GM15510 (cell line): ENCODE results near the gene LRP2.

Experiments
- POLR2A ChIP-seq: IDR thresholded peaks from 3 replicates; pipeline ENCODE4 v1.6.1; 2011; ENCODE audit warnings: borderline replicate concordance; ENCODE audit not compliant: insufficient read length; ENCODE audit errors: extremely low read depth

The LRP2 gene

DNA sequence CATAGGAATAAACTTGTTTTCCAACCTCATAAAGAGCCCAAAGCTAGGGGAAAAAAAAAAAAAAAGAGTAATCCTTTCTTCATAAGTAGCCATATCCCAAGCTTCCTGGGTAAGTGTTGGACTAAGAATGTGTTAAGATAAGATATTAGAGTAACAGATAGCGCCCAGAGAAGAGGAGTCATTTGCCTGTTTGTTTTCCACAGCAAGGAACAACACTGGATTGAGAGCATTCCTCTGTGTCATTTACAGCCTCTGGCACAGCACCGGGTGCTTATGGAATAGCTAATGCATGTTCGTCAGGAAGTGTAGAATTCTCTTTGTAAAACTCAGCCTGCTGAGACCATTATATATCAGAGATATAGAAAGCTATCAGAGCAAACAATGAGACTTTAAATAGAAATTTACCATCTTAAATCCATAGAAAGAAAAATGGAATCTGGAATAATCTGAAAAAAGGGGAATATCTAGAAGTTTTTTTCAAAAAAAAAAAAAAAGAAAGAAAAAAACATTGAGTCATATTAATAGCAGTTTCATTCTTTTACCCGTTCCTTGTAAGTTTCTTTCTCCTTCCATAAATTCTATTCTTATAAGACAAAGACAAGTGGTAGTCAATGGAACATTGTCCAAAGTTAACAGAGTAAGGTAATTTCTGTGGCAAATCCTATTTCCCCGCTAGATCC lies 37.6 kb downstream of the LRP2 start:
- no peak for TF ChIP-seq POLR2A

DNA sequence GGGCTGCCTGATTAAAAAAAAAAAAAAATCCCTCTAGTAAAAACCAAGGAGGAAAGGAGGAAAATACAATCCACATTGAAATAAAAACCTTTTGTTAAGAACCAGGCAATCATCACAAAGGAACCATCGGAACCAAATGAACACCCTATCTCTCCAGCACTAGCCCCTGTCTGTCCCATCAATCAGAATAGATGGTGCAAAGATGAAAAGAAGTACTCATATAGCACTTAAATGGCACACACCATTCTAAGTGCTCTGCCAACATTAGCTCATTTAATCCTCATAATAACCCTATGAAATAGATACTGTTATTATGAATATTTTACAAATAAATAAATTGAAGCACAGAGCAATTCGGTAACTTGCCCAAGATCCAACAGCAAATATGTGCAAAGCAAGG lies 38.5 kb downstream of the LRP2 start:
- no peak for TF ChIP-seq POLR2A

DNA sequence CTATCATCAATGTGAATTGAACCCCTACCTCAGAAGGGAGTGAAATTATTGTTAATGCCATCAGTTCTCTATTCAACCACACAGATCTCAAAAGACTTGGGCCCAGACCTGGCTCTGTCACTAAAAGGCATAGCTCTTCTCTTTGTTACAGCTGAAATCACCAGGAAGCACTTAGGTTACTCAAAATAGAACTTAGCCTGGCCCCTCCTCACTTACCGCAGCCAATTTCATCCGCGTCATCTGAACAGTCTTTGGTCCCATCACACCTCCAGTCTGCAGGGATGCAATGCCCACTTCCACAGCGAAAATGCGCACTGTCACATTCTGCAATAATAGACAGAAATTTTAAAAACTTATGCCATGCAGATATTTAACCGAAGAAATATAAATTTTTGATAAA lies 41.8 kb downstream of the LRP2 start:
- TF ChIP-seq POLR2A, result no peak

DNA sequence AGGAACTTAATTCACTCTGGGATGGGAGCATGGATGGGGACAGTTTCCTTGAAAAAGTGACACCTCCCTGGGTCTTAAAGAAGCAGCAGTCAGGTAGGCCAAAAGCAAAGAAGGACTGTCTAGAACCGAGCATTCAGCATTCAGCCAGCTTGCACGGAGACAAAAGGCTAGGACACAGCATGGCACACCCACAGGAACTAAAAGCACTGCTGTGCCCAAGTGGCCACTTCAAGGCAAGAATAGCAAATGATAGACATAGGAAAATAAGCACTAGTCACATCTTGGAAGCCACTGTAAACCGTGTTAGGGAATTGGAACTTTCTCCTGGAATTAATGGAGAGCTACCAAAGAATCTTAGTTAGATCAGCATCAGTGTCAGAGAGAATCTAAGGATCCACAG lies 47.0 kb downstream of the LRP2 start:
- TF ChIP-seq POLR2A, result no peak

DNA sequence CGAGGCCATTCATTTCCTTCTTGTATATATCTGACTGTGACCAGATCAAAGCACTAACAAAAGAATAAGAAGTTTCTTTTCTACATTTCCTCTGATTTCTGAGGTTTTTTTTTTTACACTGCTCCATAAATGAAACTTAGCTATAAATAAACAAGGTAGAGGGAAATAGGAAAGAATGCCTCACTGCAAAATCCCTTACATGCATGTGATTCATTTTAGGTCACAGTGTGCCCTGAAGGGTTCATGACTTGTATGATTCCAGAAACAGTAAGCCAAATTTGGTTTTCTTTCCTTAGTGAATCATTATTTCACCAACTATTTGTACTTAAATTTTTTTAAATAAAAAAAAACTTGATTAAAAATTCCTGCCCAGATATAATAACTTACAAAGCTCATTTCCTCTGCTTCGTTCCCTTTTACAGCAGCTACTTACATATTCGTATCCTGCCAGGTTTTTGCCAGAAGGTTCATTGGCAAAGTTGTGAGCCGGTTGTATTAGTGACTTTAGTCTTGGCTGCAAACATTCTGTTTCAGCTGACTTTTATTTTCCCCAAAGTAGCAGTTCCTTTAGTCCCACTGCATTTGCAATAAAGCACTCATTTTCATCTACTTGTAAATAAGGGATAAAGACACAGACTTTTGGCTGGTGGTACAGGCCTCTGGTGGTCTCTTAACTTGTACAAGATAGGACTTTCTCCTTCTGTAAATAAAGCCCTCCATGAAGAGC lies 58.6 kb downstream of the LRP2 start:
- no peak for TF ChIP-seq POLR2A

DNA sequence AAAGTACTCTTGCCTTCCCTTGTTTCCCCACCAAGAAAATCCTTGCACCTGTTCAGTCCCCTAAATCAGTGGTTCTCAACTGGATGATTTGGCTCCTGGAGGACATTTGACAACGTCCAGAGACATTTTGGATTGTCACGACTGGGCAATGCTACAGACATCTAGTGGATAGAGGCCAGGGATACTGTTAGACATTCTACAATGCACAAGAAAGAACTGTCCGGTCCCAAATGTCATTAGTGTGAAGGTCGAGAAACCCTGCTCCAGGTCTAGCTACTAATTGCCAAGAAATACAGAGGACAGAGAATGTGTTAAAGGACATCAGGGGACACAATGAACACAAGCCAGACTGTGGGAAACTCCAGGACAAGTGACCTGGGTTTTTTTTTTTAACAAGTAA lies 60.0 kb downstream of the LRP2 start:
- no peak for TF ChIP-seq POLR2A

DNA sequence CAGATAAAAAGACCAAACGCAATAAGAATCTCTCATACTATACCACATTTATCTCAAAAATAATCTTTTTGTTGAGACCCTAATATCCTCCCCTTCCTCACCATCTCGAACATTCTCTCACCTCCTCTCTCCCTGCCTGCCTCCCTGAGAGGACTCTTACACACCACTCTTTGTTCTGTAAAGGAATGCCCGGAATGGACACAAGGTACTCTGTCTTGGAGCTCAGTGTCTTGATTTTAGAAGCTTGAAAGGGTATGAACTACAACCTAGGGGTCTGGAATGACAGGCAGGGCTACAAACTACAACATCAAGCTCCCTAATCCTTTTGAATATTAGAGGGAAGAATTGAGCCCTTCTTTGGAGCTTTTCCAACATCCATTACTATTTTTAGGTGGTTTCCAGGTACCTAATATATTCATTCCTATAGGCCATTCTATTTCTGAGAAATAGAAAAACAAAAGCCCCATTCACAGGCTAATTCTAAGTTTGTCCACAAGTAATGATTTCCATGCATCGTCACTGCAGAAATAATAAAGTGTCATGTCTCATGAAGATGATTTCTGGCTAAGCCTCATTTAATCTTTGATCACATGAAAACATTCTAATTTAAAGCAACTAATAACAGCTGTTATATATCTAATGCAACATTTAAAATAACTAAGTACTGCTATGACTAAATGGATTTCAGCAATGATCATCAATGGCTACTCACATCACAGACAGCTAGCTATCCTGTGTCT lies 60.6 kb downstream of the LRP2 start:
- TF ChIP-seq POLR2A, result no peak

DNA sequence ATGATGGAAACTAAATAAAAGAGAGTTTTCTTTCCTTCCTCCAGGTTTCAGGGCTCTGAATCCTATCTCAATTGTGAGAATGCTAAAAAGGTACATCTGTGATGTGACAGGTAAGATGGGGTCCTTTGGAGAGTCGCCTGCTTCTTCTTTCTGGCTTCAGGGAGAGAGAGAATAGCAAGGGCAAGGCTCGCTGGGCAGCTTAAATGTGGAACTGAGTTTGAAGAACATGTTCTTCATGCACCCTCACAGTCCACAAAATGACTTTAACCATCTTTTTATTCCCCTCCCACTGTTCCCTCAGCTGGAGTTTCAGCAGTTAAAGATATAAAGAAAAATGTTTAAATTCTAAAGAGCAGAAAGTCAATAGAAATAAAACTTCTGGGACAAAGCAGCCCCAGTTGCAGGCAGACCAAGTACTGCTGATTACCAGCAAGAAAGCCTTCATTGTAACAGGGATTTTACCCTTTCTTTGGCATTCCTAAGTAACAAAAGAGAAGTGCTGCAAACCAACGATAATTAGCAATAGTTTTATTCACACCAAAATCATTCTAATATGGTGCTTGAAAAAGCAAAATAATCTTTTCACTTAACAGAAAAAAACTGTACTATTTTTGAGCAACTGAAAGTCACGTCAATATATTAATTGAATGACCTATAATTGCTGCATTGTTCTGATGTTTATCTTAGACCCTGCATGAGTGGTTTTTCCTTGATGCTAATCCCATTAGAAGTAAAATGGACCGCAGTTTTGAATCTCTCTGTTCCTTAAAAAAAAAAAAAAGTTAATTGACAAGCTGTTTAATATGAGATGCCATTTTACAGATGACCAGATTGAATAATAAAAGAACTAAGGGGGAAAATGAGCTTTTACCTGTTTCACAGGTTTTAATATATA lies 61.5 kb downstream of the LRP2 start:
- TF ChIP-seq POLR2A, result no peak

DNA sequence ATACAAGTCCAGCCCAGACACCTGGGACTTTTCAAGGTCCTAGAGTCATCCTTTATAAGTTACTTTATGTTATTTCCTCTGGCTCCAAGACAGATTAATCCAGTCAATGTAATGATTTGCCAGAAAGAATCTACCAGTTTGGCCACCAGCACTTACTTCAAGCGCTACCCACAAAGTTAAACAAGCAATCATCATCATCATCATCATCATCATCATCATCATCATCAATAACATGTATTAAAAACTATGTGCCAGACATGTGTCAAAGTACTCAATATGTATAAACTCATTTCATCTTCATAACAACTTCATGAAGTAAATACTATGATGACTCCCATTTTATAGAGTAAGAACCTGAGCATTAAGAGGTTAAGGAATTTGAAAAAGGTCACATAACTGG lies 64.3 kb downstream of the LRP2 start:
- TF ChIP-seq POLR2A, result no peak

DNA sequence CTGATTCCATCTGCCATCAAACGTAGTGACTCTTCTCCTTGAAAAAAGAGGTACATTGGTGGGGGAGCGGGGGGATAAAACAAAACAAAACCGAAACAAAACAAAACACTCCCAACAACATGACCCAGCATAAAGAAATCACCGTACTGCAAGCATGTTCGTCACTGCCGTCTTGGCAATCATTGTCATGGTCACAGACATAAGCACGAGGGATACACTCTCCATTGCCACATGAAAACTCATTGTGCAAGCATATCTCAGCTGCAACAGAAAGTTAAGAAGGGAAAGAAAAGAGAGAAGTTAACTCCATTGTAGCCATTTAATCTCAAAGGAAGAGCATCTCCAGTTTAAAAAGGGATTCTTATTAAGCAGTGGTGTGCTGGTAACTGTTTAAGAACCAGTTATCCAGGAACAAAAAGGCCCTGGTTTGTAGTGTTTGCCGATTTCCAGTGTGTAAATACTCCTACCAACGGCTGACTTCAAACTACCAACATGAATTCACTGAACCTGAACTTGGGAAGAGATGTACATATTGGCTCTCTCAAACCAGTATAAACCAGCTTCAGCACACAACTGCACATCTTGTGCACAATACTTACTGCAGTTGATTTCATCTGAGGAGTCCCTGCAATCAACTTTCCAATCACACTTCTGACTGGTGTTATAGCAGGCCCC lies 68.2 kb downstream of the LRP2 start:
- TF ChIP-seq POLR2A, result no peak

DNA sequence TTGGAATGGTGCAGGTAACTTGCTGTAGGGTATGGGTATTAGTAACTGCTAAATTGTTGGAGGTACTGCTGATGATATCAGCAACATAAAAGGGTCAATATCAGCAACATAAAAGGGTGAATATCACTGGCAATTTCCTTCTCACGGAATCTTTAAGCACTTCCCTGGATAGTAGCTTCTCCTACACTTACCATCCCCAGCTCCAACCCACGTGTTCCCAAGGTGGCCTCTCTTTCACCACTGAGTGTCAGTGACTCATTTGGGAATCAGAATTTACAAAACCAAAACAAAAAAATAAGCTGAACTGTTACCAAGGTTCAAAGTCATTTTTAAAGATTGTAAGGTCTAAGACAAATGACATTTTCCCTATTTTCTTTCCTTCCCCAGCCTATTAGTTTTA lies 70.8 kb downstream of the LRP2 start:
- TF ChIP-seq POLR2A, result no peak

DNA sequence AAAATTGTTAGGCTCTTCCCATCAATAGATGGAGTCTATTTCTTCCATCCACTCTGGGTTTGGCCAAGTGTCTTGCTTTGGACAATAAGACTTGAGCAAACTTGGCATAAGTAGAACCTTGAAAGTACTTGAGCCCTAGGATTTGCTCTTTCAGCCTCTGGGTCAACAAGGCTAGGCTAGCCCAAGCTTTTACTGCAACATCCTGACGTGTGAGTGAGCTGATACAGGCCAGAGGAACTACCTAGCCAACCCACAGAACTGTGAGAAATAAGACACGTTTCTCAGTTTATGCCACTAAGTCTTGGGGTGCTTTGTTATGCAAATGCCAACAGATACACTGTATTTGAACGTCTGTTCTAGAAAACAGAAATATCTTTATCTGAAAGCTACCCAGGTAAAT lies 71.9 kb downstream of the LRP2 start:
- TF ChIP-seq POLR2A, result no peak

DNA sequence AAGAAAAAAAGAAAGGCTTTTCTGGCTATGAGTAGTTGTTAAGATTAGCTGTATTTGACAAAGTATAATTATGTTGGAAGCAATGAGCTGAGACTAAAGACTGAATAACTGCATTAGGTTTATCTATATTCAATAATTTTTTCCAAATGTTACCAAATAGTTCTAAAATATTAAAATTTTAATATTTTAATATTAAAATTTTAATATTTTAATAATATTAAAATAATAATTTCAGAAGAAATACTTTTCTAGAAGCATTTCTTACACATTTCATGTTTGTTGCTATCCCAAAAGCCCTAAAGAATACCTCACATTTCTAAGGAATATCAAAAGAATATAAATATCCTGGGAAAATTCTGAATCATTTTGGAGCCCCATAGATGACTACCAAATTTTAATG lies 74.7 kb downstream of the LRP2 start:
- no peak for TF ChIP-seq POLR2A

DNA sequence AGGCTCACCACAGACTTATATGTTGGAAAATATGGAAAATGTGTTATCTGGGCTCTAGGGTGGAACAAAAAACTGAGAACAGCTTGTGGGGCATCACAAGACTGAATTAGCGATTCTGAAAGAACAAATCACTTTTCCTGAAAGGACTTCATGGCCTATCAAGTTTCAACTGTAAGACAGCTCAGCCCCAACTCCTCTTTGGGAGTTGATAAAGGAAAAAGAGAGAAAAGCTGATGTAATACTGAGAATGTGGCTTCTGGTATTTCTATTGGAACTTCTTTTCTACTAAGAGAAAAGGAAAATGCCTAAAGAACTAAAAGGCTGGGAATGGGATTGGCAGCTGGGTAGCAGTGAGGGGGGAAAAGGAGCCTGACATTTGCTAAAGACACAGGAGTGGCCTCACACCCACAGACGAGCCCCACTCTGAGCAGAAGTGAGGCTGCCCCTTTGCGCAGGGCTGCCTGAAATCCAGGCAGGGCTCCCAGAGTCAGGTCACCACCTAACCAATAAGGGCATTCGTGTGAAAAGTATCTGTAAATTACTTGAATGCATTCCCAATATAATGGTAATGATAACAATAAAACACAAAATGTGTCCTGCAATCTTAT lies 75.6 kb downstream of the LRP2 start:
- TF ChIP-seq POLR2A, result no peak
